ENCODE data around the gene TTR.

Gene TTR

GRCh38 chr18:31581498-31582197 lies 10.0 kb upstream of the TTR start:
- no peak for FAIRE-seq

- FAIRE-seq = no peak
Measured at GRCh38 chr18:31583185-31583854, 8.4 kb upstream of the TTR start.

- FAIRE-seq = no peak
Measured at GRCh38 chr18:31585991-31586390, 5.7 kb upstream of the TTR start.

DNA sequence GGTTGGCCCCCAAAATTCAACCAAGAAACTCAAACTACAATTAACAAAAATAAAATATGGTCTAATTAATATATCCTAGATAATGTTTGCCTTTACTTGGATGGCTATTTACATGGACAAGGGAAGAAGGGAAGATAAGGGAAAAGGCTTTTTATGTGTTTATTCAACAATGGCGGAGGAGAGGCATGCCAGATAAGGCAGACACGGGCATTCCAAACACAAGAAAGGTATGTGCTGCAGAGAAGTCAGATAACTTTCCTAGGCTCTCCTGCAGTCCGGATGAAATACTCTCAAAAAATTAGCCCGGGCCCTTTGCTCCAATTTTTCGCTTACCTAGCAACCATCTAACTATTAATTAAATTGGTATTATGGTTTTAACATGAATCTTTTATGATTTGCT lies 5.1 kb upstream of the TTR start:
- FAIRE-seq = no peak

GRCh38 chr18:31587529-31587928 lies 4.1 kb upstream of the TTR start:
- FAIRE-seq = no peak

- no peak for FAIRE-seq
Measured at GRCh38 chr18:31590570-31590969, 1.1 kb upstream of the TTR start.

DNA sequence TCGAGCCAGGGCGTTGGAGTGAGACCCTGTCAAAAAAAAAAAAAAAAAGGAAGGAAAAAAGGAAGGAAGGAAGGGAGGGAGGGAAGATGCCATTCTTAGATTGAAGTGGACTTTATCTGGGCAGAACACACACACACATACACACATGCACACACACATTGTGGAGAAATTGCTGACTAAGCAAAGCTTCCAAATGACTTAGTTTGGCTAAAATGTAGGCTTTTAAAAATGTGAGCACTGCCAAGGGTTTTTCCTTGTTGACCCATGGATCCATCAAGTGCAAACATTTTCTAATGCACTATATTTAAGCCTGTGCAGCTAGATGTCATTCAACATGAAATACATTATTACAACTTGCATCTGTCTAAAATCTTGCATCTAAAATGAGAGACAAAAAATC lies 564 bp upstream of the TTR start:
- FAIRE-seq = no peak

DNA sequence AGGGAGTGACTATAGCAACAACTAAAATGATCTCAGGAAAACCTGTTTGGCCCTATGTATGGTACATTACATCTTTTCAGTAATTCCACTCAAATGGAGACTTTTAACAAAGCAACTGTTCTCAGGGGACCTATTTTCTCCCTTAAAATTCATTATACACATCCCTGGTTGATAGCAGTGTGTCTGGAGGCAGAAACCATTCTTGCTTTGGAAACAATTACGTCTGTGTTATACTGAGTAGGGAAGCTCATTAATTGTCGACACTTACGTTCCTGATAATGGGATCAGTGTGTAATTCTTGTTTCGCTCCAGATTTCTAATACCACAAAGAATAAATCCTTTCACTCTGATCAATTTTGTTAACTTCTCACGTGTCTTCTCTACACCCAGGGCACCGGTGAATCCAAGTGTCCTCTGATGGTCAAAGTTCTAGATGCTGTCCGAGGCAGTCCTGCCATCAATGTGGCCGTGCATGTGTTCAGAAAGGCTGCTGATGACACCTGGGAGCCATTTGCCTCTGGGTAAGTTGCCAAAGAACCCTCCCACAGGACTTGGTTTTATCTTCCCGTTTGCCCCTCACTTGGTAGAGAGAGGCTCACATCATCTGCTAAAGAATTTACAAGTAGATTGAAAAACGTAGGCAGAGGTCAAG lies 955 bp downstream of the TTR start:
- FAIRE-seq = no peak

DNA sequence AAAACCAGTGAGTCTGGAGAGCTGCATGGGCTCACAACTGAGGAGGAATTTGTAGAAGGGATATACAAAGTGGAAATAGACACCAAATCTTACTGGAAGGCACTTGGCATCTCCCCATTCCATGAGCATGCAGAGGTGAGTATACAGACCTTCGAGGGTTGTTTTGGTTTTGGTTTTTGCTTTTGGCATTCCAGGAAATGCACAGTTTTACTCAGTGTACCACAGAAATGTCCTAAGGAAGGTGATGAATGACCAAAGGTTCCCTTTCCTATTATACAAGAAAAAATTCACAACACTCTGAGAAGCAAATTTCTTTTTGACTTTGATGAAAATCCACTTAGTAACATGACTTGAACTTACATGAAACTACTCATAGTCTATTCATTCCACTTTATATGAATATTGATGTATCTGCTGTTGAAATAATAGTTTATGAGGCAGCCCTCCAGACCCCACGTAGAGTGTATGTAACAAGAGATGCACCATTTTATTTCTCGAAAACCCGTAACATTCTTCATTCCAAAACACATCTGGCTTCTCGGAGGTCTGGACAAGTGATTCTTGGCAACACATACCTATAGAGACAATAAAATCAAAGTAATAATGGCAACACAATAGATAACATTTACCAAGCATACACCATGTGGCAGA lies 3.6 kb downstream of the TTR start:
- FAIRE-seq = no peak

GRCh38 chr18:31596081-31596872 lies 4.6 kb downstream of the TTR start:
- no peak for FAIRE-seq

DNA sequence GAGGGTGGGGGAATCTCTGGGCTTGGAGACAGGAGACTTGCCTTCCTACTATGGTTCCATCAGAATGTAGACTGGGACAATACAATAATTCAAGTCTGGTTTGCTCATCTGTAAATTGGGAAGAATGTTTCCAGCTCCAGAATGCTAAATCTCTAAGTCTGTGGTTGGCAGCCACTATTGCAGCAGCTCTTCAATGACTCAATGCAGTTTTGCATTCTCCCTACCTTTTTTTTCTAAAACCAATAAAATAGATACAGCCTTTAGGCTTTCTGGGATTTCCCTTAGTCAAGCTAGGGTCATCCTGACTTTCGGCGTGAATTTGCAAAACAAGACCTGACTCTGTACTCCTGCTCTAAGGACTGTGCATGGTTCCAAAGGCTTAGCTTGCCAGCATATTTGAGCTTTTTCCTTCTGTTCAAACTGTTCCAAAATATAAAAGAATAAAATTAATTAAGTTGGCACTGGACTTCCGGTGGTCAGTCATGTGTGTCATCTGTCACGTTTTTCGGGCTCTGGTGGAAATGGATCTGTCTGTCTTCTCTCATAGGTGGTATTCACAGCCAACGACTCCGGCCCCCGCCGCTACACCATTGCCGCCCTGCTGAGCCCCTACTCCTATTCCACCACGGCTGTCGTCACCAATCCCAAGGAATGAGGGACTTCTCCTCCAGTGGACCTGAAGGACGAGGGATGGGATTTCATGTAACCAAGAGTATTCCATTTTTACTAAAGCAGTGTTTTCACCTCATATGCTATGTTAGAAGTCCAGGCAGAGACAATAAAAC lies 6.5 kb downstream of the TTR start:
- no peak for FAIRE-seq

GRCh38 chr18:31603315-31603714 lies 11.6 kb downstream of the TTR start:
- FAIRE-seq = no peak

DNA sequence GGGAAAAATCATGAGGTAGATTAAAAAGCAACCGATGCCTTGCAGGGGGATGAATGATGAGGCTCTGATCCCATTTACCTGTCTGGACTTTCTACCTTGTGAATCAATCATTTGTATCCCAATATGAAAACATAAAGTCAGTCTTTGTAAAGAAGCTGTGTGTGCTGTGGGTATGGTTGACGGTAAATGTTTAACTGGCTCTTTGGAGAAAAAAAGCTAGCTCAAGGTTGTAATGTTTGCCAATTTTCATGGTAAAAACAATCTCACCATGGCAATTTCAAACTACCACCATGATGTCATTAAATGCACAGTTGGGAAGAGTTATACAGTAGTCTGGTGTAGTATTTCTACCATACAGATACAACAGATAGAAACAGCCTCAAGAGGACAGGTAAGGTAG lies 14.6 kb downstream of the TTR start:
- no peak for FAIRE-seq

DNA sequence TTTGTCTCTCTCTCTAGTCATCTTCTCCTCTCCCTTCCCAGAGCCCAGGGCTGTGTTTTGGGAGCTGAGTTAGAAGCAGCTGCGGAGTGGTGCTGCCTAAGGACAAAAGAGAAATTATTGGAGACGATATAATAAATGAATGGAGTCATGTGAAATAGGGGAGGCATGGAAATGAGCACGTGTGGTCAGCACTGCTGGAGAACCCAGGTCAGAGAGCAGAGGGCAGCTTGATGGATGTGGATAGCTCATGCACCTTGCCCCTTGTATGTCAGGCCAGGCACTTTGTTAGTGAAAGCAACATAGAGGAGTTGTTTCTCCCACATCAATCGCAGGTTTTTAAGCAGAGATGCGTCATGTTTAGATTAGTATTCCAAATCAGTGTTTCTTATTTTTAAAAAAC lies 15.7 kb downstream of the TTR start:
- FAIRE-seq = no peak

DNA sequence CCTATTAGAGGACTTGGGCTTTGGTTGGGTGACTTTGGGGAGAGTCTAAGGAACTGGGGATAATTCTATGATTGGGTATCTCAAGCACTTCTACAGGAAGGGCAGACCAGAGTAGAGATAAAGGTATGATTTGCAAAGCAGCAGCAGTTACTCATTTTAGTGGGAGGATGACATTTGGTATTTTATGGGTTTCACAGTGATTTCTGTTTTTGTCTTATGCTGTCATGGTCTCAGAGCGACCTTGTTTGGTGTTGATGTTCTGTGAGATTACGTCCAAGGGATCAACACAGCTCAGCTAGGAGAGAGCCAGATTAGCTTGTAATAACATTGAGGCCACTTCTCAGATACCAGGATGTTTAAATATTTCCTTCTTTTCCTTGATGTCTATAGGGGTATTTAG lies 18.2 kb downstream of the TTR start:
- FAIRE-seq = no peak

DNA sequence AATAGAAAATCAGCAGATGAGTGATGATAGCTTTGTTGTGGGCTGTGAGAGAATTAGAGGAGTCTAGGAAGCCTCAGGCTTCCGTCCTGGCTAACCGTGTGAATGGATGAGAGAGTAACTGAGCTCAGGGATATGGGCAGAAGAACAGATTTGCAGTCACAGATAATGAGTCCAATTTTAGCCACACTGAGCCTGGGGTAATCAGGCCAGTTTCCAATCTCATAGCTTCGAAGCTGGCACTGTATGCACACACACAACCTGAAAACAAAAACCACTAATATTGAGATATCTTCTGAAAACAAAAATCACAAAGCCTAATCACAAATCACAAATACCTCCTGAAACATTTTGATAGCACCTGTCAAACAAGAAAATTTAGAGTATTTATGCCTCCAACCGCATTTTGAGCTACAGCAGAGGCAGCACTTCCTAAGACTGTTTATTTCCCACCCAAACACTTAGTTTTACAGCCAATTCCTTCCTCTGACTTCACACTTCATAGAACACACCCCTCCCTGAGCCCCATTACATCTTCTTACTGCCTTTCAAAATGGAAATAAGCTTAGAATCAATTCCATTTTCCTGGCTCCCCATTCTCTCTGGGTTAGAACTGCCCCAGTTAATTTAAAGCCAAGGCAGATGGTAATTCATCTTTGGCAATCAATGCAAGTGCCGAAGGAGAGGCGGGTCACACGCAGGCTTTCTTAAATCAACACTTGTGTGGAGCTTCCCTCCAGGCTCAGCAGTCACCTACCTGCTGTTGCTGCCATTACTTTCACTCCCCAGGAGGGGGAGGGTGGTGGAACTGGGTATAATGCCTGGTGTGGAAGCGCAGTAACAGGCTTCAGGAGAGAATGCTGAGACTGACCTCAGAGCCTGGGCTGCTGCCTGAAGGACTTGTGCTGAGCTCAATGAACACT lies 18.9 kb downstream of the TTR start:
- FAIRE-seq = no peak

GRCh38 chr18:31611511-31611910 lies 19.8 kb downstream of the TTR start:
- no peak for FAIRE-seq

DNA sequence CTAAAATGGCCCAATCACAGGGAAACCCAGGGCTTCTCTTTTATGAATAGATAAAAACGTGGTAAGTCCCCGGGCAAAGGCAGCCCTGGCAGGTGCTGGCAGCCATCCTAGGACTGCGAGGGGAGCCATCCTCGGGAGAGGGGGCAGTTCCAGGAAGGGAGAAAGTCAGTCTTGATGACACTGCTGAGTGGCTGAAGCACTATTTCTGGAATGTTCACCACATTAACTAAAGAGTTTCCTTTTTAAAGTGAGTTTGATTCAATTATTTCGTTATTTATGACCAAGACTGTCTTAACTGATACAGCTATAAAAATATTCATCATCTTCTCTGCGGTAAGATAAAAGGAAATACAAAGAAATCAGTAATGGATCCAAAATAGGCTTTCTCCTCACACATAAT lies 20.4 kb downstream of the TTR start:
- FAIRE-seq = no peak

DNA sequence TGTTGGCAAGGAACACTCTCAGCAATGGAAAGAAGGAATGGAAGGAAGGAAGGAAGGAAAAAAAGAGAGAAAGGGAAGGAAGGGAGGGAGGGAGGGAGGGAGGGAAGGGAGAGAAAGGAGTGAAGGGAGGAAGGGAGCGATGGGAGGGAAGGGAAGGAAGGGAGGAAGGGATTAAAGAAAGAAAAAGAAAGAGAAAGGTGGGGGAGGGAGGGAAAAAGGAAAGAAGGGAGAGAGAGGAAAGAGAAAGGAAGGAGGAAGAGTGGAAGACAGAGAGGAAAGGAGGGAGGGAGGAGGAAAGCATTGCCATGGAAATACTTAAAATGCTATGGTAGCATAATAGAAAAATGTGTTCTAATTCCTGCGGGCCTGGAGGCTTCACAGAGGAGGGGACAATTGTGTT lies 22.4 kb downstream of the TTR start:
- no peak for FAIRE-seq

DNA sequence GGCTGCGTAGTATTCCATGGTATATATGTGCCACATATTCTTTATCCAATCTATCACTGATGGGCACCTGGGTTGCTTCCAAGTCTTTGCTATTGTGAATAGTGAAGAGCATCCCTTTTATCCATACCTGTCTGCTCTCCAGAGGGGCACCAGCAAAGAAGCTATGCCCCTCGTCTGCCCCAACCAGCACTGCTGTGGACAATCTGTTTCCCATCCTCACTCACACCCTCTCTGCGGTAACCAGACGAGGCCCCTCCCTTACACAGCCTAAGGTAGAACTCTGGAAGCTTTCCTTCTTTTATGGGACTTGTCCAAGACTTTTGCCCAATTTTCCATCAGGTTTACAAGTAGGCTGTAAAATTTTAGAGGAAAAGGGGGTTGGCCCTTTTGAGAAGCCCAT lies 24.9 kb downstream of the TTR start:
- no peak for FAIRE-seq

Measured in G401.6 (cell line).